ENCODE data around the gene MACIR. TPM values are rescaled to one million over a fixed set of nuclear protein-coding genes. Genes with fewer than 3 reads are reported as not detected.

Gene MACIR
- 18.3 to 19.5 TPM (median 18.8 TPM) in 5 replicates for total RNA-seq (2022; extraction: Qiagen RNA extraction; ENCODE audit: low read depth)

GRCh38 chr5:103258368-103258956 is at the start of gene MACIR:
Gene MACIR (plus strand): TSS chr5:103258763. CDS start chr5:103275920, 17,157 bp downstream.

Other genes starting within 250 kb of the MACIR start
- 4.0 to 5.7 TPM (median 4.5 TPM) in 5 replicates for gene GIN1, start 138.6 kb upstream of the MACIR start, total RNA-seq (2022; extraction: Qiagen RNA extraction; ENCODE audit: low read depth)
- 15.3 to 22.8 TPM (median 22.5 TPM) in 5 replicates for gene PPIP5K2, start 138.5 kb upstream of the MACIR start, total RNA-seq (2022; extraction: Qiagen RNA extraction; ENCODE audit: low read depth)